ENCODE results near the gene MB.

- TF ChIP-seq CTCF (IDR thresholded peaks at IDR 0.05; ENCODE audit: low read depth, low read length, missing input control) (no peak), TAF1 (conservative IDR thresholded peaks at IDR 0.05) (no peak), REST (IDR thresholded peaks at IDR 0.05) (no peak), GABPA (IDR thresholded peaks at IDR 0.05 in 1 of 2, conservative IDR thresholded peaks at IDR 0.05 in 1 of 2) (no peak), ATF3 (IDR thresholded peaks at IDR 0.05) (no peak), FOXA1 (IDR thresholded peaks at IDR 0.05) (no peak), MAX (IDR thresholded peaks at IDR 0.05) (no peak), FOXA2 (IDR thresholded peaks at IDR 0.05) (no peak), YY1 (IDR thresholded peaks at IDR 0.05) (no peak), RAD21 (IDR thresholded peaks at IDR 0.05) (no peak), NR2F2 (IDR thresholded peaks at IDR 0.05) (no peak), EGR1 (IDR thresholded peaks at IDR 0.05; ENCODE audit: low read depth in 2 of 2) (no peak), SP1 (IDR thresholded peaks at IDR 0.05) (no peak)
Observed at GRCh38 chr22:35663371-35663770, 46.2 kb upstream of the MB start.

All from liver (tissue), 3 donors.